HK-2 (cell line): ENCODE results near the gene FOXD2.

ENCODE experiments used
- DNase-seq: peaks from one replicate; pipeline ENCODE4 v3.0.0-alpha.2; 2018; ENCODE audit not compliant: unreplicated experiment

The FOXD2 gene

DNA sequence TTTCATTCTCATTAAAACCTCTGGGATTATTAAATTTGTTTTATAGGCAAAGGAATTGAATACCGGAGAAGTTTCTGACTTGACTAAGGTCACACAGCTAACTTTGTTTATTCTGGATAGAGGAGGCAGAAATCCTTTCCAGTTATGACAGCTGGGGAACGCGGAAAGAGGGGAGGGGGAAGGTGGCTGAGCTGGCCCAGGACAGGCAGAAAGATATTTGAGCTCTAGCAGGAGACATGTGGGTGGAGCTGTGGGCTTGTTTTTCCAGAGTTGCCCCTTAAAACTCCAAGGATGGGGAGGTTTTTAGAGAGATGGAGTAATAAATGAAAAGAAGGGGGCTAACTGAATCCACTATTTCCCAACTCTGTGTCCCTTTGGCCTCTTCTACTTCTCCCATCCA is 27.8 kb downstream of the FOXD2 start:
- no peak for DNase-seq

DNA sequence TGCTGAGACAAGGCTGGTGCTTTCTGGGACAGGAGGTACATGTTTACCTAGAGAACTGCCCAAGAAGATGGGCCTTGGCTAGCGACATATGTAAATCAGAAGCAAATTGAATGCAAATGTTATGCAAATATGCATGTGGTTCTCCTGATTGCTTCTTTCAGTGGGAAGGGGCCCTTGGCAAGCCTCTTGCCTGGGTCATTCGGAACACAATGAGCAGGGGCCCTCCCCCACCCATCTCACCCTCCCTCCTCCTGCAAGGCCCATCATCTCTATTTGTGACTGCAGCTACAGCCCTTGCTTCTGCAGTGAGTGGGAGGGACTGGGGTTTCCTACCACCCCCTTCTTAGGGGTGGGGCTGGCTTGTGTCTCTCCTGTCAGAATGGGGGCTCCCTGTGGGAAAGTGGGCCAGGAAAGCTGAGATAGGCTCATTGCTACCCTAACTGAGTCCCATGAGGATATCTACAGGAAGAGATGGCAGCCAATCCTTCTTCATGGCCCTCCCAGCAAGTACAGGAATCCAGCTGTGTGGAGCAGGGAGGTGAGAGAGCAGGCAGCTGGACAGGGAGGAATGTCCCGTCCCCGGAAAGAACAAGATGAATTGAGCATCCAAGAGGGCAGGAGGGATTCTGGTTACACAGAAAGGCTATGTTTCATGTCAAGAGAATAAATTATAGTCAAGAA is 31.0 kb downstream of the FOXD2 start:
- no peak for DNase-seq

DNA sequence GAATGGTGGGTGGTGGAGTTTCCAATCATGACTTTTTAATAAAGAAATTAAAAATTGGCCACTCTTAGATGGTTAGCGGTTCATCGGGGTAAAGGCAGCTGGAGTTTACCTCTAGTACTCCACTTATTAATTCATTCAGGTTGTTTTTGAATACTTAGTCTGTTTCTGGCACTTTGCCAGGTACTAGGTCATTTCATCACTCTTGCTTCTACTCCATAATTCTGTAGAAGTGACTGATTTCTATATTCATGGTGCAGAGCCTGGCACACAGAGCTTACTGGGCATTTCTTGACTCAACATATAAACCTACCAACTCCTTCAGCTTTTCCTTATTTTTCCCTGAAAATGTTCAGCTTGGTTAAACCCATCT is 31.5 kb downstream of the FOXD2 start:
- DNase-seq, result no peak

- DNase-seq, result no peak
These were observed 32.1 kb downstream of the FOXD2 start for GRCh38 chr1:47469910-47470309.

DNA sequence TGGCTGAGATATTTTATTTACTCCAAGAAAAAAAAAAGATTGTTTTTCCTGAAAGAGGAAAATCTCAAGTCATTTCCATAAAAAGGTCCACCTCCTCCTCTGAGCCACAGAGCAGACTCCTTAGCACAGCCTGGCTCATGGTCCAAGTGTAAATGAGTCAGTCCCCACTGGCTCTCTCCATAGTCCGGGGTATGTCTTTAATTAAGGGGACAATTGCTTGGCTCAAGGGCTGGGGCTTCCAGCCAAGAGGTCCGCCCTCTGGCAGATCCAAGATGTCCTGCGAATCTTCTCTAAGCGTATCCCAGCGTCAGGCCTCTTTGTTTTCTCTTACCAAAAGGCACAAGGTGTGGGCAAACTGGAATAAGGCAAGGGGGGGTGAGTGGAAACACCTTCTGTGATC is 33.3 kb downstream of the FOXD2 start:
- DNase-seq, result no peak

DNA sequence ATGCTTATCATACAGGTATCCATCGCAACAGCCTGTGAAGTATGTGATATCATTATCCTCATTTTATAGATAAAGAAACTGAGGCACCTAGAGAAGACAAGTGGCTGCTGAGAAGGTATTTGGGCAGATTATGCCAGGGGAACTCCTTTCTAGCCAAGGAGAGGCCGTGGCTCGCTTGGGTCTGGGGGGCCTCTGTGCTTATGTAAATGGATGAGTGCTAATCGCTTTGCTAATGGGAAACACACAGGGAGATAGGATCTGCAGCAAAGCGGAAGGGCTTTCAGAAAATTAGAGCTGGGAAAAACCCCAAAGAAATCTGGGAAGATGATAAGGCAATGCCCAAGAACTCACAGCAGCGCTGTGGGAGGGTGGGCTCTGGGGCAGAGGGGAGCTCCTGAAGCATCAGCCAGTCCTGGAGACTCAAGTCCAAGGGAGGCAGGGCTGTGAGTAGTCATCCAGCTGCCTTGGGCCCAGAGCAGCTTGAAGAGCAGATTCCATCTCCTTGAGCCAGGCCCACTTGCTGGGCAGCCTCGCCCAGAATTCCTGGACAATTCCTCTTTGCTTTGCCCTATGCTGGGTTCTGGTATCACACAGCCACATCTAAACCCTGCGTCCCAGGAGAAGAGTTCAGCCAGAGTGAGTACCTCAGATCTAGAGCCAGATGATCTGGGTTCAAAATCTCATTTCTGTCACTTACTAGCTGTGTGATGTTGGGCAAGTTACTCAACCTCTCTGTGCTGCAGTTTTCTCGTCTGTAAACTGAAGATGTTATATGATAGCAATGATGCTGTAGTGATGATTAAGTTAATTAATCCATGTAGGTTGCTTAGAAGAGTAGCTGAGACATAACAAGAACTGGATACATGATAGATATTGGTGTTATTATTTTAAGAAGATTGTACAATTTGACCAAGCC is 36.7 kb downstream of the FOXD2 start:
- DNase-seq, result no peak

GRCh38 chr1:47477595-47478080 is 39.8 kb downstream of the FOXD2 start:
- DNase-seq, result no peak

DNA sequence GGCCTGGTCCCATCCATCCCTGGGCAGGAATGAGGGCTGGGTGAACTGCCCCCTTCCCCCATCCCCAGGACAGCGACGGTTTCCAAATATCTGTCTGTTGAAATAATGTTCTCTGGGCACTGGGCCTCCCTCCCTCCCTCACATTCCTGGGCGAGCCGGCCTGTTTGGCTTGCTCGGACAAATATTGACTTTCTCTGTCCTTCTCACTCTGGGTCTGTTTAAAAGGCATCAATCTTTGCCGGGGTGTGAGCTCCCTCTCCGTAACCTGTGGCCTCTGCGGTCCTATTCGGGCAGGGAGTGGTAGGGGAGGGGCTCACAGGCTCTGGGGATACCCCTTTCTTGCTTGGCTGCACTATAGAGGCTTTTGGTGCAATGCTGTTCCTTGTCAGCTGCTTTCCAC is 40.2 kb downstream of the FOXD2 start:
- DNase-seq, result no peak

DNA sequence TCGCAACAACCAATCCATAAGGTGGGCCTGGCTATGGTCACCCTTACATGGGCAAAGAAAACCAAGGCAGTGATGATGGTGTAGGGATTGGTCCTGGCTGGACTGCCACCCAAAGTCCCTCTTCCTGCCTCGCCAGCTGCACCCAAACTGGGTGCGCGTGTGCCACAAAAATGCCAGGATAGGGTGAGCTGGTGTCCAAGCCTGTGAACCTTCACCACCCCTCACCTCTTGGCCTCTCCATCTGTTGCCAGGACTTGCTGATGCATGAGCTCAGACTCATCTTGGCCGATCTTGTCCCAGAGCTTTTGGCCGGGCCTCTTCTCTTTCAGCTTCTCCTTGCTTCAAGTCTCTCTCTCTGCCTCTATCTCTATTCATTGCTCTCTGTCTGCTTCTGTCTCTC is 41.8 kb downstream of the FOXD2 start:
- DNase-seq, result no peak

DNA sequence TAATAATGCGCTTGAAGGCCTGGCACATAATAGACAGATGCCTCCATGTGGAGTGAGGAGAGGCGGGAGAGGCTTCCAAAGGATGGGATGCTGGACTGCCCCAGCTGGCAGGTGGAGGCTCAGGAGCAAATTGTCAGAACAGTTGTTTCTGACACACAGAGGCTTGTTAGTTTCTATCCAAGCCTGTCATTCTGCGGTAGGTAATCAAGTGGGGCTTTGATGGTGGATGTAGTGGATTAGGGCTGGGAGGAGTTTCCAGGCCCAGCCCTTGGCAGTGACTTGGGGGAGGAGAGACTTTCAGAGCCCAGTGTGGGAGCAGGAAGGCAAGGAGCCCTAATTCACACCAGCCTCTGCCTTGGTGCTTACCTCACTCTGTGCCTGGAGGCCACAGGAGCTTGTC is 44.1 kb downstream of the FOXD2 start:
- DNase-seq, result no peak

DNA sequence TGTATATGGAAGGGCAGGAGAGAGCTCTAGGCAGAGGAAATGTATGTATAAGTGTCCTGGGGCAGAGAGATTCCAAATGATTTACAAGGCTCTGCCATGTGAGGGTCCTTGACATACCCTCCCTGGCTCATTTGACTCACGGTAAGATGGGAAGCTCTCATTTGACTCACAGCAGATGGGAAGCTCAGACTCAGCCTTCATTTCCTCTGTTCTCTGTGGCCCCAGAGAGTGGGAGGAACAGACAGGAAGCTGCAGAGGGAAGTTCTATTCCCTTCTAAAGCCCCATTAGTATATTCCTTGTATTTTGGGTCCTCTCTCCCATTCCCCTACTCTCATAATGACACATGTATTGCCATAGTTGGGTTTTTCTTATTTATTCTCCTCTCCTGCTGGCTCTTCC is 44.9 kb downstream of the FOXD2 start:
- no peak for DNase-seq

GRCh38 chr1:47483651-47484050 is 45.8 kb downstream of the FOXD2 start:
- no peak for DNase-seq

DNA sequence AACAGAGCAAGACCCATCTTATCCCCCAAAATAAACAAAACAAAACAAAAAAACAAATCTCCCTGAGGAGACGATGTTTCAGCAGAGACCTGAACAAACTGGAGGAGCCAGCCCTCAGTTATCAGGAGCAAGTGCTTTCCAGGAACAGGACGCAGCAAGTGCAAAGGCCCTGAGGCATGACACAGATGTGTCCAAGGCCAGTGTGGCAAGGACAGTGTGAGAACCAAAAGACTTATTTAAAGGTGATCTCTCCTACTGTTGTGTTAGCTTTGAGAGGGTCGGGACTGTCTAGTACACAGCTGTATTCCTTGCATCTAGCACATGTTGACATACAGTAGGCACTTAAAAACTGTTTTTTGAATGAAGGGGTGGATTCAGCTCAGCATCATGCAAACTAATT is 48.0 kb downstream of the FOXD2 start:
- no peak for DNase-seq

- DNase-seq, result no peak
These were observed 49.5 kb downstream of the FOXD2 start for GRCh38 chr1:47487332-47487731.

- DNase-seq, result no peak
These were observed 50.1 kb downstream of the FOXD2 start for GRCh38 chr1:47487850-47488450.
